Measurements from ENCODE around the gene TIMM50.
"Not testable (repeated sequence)": the region's sequence is repeated elsewhere in the genome, so short reads cannot be mapped to it uniquely, and the experiment has no call there.

The TIMM50 gene

GRCh38 chr19:39480337-39481228 is at the start of gene TIMM50:
TIMM50 (plus strand) TSS chr19:39480838; CDS start chr19:39480854, 16 bp downstream.
- DNase-seq, result peak; percentile 100
- ATAC-seq, result peak; percentile 96

DNA sequence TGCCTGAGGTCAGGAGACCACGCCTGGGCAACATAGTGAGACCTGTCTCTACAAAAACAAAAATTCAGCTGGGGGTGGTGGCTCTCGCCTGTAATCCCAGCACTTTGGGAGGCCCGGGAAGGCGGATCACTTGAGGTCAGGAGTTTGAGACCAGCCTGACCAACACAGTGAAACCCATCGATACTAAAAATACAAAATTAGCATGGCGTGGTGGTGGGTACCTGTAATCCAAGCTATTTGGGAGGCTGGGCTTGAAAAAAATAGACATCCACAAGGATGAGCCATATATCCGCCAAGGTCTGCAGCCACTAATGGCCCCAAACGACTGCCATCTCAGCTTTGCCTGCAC is 48.0 kb upstream of the TIMM50 start:
- DNase-seq (no peak), ATAC-seq (no peak)

- DNase-seq (no peak), ATAC-seq (no peak)
Observed at GRCh38 chr19:39433480-39434079, 47.1 kb upstream of the TIMM50 start.

DNA sequence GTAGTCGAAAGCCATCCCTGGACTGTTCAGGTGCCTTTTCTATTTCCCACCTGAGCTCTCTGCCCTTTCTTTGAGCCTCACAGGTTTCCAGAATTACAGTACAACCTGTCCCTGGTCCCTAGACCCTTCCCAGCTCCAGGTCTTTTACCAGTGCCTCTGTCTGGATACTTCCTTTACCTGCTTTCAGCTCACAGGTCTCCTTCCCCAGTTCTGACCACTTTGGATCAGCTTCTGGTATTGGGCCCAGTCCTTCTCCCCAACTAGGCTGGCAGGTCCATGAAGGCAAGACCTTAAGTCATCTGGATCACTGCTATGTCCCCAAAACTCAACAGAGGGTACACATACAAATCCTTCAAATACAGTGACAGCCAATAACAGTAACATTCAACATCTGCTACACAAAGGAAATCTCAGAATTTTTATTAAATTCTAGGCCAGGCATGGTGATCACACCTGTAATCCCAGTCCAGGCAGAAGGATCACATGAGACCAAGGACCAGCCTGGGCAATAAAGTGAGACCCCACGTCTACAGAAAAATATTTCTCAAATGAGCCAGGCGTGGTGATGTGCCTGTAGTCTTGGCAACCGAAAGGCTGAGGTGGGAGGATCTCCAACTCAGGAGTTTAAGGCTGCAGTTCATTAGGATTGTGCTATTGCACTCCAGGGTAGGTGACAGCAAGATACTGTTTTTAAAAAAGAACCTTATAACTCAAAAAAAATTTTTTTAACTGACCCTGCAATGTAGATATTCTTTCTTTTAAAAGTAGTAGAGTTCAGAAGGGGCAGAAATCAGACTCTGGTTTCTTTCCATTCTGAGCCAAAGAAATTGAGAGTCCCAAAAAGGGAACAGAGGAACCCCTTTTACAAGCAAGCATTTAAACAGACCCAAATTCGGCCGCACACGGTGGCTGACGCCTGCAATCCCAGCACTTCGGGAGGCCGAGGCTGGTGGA is 46.2 kb upstream of the TIMM50 start:
- ATAC-seq (no peak), DNase-seq (no peak)

DNA sequence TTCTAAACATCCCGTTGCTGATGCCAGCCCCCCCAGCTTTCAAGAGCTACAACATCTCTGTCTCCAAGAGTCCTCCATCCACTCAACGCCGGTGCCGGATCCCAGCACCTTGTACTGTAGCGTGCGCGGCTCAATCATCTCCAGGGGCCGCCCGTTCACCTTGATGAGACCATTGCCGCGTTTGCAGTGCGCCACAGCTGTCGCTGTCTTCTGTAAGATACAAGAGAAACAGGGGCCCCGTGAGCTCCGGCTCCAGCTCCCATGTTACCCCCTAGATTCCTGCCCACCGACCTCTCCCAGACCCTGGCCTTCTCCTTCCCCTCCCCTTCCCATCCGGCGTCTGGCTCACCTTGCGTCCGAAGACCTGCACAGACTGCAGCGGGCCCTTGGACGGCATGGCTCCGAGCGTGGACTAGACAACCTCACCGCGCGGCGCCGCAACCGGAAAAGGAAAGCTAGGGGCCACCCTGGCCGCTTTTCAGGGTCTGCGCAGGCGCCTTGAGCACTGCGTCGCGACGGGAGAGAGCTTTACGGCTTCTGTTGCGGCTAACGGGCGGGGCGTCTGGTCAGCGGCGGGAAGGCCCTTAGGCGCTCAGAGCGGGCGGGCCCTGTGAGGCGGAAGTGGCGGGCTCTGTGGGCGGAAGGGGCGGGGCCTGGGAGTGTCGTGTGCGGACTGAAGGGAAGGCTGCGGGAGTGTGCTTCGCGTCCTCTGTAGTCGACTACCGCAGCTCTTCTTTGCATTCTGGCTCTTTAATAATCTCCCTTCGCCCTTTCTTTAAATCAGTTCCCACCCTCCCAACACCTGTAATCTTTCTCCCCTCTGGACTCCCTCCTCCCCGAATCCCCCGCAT is 44.9 kb upstream of the TIMM50 start, which contains the start of gene RPS16:
TSS of gene RPS16 (minus strand) at position 451 of the 851 bp plus-strand sequence. CDS start at position 397, 54 bp downstream.
- DNase-seq, result peak; percentile 100
- ATAC-seq, result peak; percentile 95

GRCh38 chr19:39436350-39436716 is 44.3 kb upstream of the TIMM50 start:
- ATAC-seq (no peak), DNase-seq (no peak)

- ATAC-seq (no peak), DNase-seq (no peak)
Observed at GRCh38 chr19:39438270-39438934, 42.2 kb upstream of the TIMM50 start.

DNA sequence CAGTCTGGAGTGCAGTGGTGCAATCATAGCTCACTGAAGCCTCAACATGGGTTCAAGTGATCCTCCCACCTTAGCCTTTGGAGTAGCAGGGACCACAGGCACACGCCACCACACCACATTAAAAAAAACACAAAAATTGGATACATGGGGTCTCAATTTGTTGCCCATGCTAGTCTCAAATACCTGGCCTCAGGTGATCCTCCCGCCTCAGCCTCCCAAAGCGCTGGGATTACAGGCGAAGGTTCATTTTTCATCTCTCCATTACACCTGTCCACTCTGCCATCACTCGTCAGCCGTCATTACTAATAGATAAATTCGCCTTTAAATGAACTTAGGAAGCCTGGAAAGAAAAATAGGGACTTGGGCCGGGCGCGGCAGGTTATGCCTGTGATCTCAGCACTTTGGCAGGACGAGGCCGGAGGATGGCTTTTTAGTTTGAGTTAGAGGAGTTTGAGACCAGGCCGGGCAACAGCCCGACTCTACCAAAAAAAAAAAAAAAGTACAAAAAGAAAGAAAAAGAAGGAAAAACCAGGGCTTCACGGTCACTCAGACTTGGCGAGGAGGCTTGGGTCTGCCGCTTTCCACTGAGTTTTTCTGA is 35.9 kb upstream of the TIMM50 start:
- ATAC-seq (no peak), DNase-seq (no peak)

GRCh38 chr19:39445196-39446111 is 35.2 kb upstream of the TIMM50 start, which contains the start of gene SUPT5H:
SUPT5H (plus strand) TSS chr19:39445582; CDS start chr19:39445891, 309 bp downstream.
- ATAC-seq, result peak; percentile 93
- DNase-seq, result peak; percentile 96

DNA sequence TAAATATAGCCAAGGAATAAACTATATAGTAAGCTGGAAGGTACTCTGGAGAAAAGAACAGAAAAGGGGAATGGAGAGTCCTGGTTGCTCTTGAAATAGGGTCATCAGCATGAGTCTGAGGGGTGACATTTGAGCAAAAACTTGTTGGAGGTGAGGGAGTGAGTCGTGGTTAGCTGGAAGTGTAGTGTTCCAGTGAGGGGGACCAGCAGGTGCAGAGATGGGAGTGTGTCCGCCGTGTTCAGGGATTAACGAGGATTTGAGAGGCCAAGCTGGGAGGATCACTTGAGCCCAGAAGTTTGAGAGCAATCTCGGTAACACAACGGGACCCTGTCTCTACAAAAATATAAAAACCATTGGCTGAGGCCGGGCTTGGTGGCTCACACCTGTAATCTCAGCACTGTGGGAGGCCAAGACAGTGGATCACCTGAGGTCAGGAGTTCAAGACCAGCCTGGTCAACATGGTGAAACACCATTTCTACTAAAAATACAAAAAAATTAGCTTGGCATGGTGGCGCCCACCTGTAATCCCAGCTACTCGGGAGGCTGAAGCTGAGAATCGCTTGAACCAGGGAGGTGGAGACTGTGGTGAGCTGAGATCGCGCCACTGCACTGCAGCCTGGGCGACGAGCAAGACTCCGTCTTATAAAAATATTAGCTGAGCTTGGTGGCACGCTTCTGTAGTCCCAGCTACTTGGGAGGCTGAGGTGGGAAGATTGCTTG is 34.1 kb upstream of the TIMM50 start:
- DNase-seq (no peak), ATAC-seq (no peak)

DNA sequence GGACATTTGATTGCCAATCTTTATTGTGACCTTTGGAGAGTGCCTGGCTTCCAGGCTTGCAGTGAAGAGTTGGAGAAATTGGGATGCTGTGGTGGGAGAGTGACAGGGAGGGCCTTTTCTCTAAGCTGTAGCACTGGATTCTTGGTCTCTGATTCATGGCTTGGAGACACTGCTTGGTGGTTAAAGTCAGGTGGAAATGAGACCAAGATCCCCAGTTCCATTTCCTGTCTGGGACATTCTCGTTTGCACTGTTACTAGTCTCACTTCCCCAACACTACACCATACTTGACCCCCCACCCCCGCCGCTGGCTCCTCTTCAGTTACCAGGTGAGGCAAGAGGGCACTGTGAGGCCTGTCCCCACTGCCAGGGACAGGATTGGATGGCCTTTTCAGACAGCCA is 32.4 kb upstream of the TIMM50 start:
- ATAC-seq (peak; percentile 4), DNase-seq (peak; percentile 63)

DNA sequence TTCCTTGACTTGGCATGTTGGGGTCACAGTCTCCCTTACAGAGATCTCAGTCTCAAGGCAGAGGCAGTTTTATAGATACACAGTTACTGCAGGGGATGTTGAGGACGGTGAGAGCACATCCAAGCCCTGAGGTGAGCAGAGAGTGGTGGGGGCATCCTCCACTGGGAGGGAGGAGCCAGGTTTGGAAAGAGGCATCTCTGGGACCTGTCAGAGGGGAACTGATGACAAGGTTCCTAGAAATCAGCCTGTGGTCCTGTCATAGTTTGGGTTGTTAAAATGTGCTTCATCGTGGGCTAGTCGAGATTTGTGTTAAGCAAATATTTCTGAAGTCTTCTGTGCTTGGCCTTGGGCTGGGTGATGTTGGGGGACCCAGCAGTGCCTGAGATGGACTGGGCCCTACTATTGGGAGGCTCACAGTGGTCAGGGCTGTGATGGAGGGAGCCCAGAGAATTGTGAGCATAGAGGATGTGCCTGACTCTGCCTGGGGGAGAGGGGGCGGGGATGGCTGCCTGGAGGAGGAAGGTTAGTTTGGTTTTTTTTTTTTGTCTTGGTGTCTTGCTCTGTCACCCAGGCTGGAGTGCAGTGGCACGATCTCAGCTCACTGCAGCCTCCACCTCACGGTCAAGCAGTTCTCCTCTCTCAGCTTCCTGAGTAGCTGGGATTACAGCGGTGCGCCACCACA is 31.4 kb upstream of the TIMM50 start:
- ATAC-seq (no peak), DNase-seq (no peak)

- not testable (repeated sequence) for DNase-seq, ATAC-seq
Observed at GRCh38 chr19:39451257-39451656, 29.4 kb upstream of the TIMM50 start.

- DNase-seq, result no peak
- ATAC-seq, result no peak
Observed at GRCh38 chr19:39463403-39463802, 17.2 kb upstream of the TIMM50 start.

DNA sequence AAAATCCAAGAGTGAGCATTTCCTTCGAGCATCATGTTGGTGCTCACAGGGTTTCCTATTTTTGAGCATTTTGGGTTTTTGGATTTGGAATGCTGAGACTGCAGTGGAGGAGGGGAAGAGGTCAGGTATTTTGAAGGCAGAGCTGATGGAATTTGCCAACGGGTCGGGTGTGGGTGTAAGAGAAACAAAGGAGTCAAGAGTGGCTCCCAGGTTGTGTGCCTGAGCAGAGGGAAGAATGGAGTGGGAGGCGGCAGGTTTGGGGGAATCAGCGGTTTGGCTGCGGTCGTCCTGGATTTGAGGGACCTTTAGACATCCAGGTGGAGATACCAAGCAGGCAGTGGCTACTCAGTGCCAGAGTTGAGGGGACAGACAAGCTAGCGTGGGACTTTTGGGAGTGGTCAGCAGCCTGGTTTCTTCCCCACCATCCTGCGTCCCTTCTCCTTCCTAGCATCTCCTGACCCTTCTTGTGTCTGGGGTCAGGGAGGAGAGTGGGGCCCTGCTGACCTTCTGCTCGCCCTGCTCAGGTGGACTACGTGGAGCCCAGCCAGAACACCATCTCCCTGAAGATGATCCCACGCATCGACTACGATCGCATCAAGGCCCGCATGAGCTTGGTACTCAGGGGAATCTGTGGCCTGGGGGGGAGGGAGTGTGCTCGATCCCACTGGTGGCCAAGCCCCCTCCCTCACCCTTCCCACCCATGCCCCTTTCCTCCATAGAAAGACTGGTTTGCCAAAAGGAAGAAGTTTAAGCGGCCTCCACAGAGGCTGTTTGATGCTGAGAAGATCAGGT is 14.5 kb upstream of the TIMM50 start:
- no peak for ATAC-seq

DNA sequence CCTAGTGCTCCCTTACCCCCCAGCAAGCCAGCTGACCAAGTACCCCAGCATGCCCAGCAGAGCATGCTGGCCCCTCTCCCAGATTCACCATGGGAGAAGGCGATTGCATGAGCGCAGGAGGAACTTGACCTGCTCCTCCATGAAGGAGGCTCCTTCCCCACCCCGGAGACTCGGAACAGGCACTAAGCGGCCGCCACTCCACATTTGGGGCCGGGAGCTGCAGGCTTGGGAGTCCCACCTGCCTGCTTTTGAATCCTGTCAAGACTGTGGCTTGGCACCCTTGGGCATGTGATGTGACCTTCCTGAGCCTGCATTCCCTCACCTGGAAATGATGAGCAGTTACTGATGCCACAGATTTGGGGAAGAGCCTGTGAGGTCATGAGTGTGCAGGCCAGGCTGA is 12.7 kb upstream of the TIMM50 start:
- ATAC-seq, result no peak

More for the DNA sequence above, 14.5 kb upstream of the TIMM50 start:
- no peak for DNase-seq

GRCh38 chr19:39469036-39469435 is 11.6 kb upstream of the TIMM50 start:
- DNase-seq, result no peak
- no peak for ATAC-seq

More for the DNA sequence above, 12.7 kb upstream of the TIMM50 start:
- no peak for DNase-seq

Measured in stimulated activated naive CD8-positive, alpha-beta T cell treated with anti-CD3 and anti-CD28 coated beads, Interleukin-15, Interleukin-2, amounts not matched to agents 100 U/mL and 50 U/mL, for 24 hours (primary cell).